NCI-H69 (cell line): ENCODE results near the gene SLC4A3.
"Not testable (repeated sequence)": the region's sequence is repeated elsewhere in the genome, so short reads cannot be mapped to it uniquely, and the experiment has no call there.

Source experiments
- DNase-seq: peaks from one replicate; lab custom pipeline; 2025; lab: John Stamatoyannopoulos, UW

Gene SLC4A3

GRCh38 chr2:219680958-219681693, 53.7 kb downstream of the SLC4A3 start:
- no peak for DNase-seq

GRCh38 chr2:219681694-219682300, 54.4 kb downstream of the SLC4A3 start:
- no peak for DNase-seq

- DNase-seq: not testable (repeated sequence)
Measured at GRCh38 chr2:219683474-219683873, 56.0 kb downstream of the SLC4A3 start.

GRCh38 chr2:219684721-219685689, 57.6 kb downstream of the SLC4A3 start:
- DNase-seq: peak; percentile 75

- DNase-seq: no peak
Measured at GRCh38 chr2:219687272-219687671, 59.8 kb downstream of the SLC4A3 start.

- no peak for DNase-seq
Measured at GRCh38 chr2:219687882-219688559, 60.6 kb downstream of the SLC4A3 start.

- no peak for DNase-seq
Measured at GRCh38 chr2:219688560-219689445, 61.4 kb downstream of the SLC4A3 start.

GRCh38 chr2:219689676-219690628, 62.5 kb downstream of the SLC4A3 start:
- DNase-seq: peak; percentile 46

GRCh38 chr2:219691571-219691970, 64.1 kb downstream of the SLC4A3 start:
- no peak for DNase-seq
